Fibroblast of gingiva (primary cell): ENCODE results near the gene GDPD4.

Source experiments
- DNase-seq: peaks from one replicate; pipeline ENCODE4 v3.0.0-alpha.2; 2011; ENCODE audit warnings: low read depth

The GDPD4 gene

DNA sequence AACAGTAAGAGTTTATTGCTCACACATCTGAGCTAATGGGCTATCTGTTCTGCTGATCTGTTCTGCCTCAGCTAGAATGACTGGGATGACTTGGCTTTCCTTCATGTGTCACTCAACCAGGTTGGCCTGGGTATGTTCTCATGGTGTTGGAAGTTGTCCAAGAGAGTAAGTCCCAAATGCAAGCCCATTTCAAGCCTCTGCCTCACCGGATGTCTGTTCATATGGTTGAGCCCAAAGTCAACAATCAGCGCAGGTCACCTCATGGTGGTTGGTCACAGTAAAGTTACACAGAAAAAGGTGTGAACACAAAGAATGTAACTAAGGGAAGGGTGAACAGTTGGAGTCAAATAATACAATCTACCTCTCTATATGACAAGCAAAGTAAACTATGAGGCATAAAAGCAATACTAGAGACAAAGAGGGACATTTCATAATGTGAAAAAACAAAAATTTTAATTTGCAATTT, 1.9 kb downstream of the GDPD4 start:
- no peak for DNase-seq

- no peak for DNase-seq
Observed at GRCh38 chr11:77294040-77294439, 7.4 kb downstream of the GDPD4 start.

GRCh38 chr11:77289737-77290136, 11.7 kb downstream of the GDPD4 start:
- DNase-seq: no peak

DNA sequence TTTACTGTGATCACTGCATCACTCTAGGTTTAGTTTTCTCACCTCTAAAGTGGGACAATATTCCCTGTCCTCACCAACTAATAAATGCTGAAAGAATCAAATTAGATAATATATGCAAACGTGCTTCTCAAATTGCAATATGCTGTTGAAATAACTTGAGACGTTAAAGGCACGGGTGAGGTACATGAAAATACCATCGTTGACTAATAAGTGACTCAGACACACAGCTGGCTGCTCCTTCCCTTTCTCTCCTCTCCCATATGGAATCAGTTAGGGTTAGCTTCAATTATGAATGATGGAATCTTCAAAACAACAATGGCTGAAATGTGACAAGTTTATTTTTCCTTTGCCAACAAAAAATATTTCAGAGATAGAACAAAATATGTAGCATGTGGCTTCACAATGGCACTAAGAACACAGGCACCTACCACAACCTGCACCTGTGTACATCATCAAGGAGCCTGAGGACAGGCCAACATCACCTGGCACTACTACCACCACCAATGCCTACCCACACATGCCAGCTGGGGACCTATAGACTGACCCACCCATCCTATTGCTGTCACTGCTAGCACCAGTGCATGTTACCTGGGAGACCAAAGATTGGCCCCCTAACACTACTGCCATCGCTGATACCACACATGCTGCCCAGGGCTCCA, 13.7 kb downstream of the GDPD4 start:
- DNase-seq: peak; percentile 91

- no peak for DNase-seq
Observed at GRCh38 chr11:77287136-77287535, 14.3 kb downstream of the GDPD4 start.

GRCh38 chr11:77284476-77285468, 16.7 kb downstream of the GDPD4 start:
- no peak for DNase-seq

- no peak for DNase-seq
Observed at GRCh38 chr11:77283101-77283500, 18.4 kb downstream of the GDPD4 start.

GRCh38 chr11:77278595-77279506, 22.6 kb downstream of the GDPD4 start:
- no peak for DNase-seq

DNA sequence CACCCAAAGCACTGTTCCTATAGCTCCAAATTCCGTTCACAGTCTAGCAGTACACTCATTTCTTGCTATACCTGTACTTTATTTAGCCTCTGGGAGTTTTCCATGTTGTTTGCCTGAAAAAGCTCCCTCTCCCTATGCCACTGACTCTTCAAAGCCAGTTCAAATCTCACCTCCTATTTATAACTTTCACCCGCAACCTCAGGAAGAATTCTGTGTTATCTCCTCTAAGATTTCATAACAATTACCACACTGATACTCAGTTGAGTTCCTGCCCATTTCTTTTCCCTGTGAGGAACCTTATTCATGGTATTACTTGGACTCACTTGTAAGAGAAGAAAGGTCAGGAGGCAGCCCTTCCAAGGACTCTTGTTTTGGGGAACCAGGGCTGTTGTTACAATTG, 25.2 kb downstream of the GDPD4 start:
- DNase-seq: no peak

GRCh38 chr11:77270921-77271320, 30.6 kb downstream of the GDPD4 start:
- no peak for DNase-seq

DNA sequence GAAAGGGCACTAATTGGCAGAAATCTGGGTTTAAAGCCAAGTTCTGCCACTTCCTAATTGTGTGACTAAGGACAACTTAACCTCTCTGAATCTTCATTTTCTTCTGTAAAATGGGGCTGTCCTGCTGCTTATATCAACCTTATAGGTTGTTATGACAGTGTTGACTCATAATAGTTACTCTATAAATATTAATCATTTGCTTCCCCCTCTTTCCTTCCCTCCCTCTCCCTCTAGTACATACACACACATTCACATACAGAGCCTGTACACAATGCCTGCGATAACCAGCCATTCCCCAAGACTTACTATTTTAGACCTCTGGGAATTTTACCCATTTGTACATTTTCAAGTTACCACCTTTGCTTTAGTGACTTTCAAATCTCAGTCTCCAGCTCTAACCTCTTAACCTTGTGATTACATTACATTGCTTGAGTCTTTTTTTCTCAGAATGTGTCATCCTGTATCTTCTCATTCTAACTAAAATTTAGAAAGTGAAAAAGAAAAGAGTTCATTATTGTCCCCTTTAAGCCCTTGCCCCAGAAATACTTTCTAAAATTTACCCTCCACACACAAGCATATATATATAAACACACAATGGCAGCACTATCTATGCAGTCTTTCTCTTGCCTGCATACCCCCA, 31.9 kb downstream of the GDPD4 start:
- no peak for DNase-seq

- DNase-seq: peak; percentile 64
Observed at GRCh38 chr11:77267962-77268361, 33.5 kb downstream of the GDPD4 start.

DNA sequence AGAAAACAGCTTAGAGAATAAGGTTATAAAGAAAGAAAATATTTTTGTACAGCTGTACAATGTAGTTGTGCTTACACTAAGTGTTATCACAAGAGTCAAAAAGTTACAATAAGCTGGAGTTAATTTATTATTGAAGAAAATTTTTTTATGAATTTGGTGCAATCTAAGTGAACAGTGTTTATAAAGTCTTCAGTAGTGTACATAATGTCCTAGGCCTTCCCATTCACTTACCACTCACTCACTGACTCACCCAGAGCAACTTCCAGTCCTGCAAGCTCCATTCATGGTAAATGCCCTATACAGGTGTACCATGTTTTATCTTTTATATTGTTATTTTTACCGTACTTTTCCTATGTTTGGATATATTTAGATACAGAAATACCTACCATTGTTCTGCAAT, 34.7 kb downstream of the GDPD4 start:
- no peak for DNase-seq

DNA sequence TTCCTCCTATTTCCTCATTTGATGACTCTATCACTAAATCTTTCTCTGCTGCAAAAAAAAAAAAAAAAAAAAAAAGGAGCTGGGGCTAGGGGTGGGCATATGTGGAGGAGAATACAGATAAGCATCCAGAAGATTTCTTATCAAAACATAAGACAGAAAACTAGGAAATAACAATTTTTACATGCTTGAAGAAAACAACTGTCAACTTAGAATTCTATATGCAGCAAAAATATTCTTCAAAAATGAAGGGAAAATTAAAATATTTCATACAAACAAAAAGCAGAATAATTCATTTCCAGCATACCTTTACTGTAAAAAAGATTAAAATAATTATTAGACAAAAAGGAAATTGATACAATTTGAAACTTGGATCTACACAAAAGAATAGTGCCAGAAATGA, 38.7 kb downstream of the GDPD4 start:
- no peak for DNase-seq

DNA sequence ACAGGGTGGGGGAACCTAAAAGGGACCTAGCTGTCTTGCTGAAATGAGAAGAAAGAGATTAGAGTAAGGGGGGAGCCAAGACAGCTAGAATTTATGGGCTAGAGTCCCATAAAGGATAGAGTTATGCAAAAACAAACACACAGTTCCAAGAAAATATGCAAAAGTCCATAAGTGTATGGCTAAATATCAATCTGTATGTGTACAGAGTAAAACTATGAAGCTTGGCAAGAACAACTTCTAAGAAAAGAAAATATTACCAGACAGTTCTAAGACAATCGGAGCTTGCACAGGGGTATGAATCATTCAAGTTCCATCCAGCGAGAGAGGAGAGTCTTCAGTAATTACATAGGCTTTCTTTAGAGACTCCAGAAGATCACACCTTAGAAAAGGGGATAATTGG, 41.8 kb downstream of the GDPD4 start:
- DNase-seq: peak; percentile 78

DNA sequence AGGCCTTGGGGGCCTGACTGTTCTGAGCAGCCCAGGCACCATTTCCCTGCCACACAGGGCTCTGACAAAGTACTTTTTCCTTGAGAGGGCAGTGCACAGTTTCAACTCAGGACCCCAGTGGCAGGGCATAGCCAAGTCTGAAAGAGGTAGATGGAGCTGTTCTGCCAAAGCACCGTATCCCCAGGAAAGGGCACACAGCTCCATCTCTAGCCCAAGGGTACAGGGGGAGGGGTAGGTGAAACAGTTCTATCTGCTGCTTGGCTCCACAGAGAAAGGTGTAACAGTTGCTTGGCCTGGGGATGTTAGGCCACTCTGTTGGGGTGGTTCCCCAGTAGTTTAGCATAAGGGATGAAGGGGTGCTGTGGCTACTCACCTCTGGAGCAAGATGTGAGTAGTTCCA, 47.8 kb downstream of the GDPD4 start:
- no peak for DNase-seq

- DNase-seq: no peak
Observed at GRCh38 chr11:77252555-77253270, 48.8 kb downstream of the GDPD4 start.

DNA sequence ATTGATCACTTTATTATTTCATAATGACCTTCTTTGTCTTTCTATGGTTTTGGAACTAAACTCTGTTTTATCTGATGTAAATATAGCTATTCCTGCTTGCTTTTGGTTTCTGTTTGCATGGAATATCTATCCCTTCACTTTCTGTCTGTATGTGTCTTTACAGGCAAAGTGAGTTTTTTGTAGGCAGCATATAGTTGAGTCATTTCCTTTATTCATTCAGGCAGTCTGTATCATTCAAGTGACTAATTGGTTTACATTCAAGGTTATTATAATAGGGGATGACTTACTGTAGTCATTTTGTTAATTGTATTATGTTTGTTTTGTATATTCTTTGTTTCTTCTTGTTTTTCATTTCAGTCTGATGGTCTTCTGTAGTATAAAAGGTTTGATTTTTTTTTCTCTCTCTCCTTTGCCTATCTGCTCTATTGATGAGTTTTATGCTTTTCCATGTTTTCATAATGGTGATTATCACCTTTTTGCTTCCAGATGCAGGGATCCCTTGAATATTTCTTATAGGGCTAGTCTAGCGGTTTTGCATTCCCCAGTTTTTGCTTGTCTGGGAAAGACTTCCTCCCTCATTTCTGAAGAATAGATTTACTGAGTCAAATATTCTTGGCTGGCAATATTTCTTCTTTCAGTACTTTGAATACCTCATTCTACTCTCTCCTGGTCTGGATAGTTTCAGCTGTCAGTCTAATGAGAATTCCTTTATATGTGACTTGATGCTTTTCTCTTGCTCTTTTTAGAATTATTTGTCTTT, 50.4 kb downstream of the GDPD4 start:
- DNase-seq: no peak

GRCh38 chr11:77249427-77249826, 52.1 kb downstream of the GDPD4 start:
- no peak for DNase-seq
